Right lobe of liver (tissue), 4 donors: Measurements from ENCODE around the gene PIEZO2.

Source experiments
- CTCF ChIP-seq, 4 donors: fragments of 200-600 bp in 3 of 4; fragments of 450-650 bp in 1 of 4; IDR thresholded peaks; one replicate each; pipeline versions ENCODE4 v1.5.1 to v1.8.0; 2016 to 2022; ENCODE audit warnings: antibody characterized with exemption in 4 of 4, mild to moderate bottlenecking in 2 of 4
- POLR2A ChIP-seq: fragments of 450-650 bp; IDR thresholded peaks from one replicate; pipeline ENCODE4 v1.6.1; 2017; ENCODE audit warnings: antibody characterized with exemption, mild to moderate bottlenecking
- donor health status: DM: no; HTN: no; CAD: no.
- donor health status: DM: no; HTN: no; CAD: no.
- donor health status: DM: no; HTN: yes; CAD: no.

- TF ChIP-seq CTCF (IDR thresholded peaks at IDR 0.05): no peak
- no peak for TF ChIP-seq POLR2A
These were observed 149.3 kb downstream of the PIEZO2 start for GRCh38 chr18:11000071-11000470.
